Peyer's patch (tissue), 4 donors: ENCODE data around the gene SAPCD2. TPM values are rescaled to one million over a fixed set of nuclear protein-coding genes. Genes with fewer than 3 reads are reported as not detected.
A peak's percentile ranks its signal among the peaks of the same experiment; 100 is the strongest.

Source experiments
- DNase-seq, 3 donors: peaks; one replicate each; pipeline ENCODE4 v3.0.0-alpha.2; 2017 to 2019
- H3K27ac ChIP-seq, 4 donors: fragments of 200-600 bp; sonication (generic); one replicate each; pipeline ENCODE4 v1.5.1; 2016 to 2019
- H3K27me3 ChIP-seq, 2 donors: fragments of 200-600 bp; sonication (generic); one replicate each; pipeline ENCODE4 v1.5.1; 2019
- H3K36me3 ChIP-seq, 3 donors: fragments of 200-600 bp; sonication (generic); one replicate each; pipeline ENCODE4 v1.5.1; 2016 to 2019
- H3K4me1 ChIP-seq, 4 donors: fragments of 200-600 bp; sonication (generic); one replicate each; pipeline ENCODE4 v1.5.1; 2016 to 2019
- H3K4me3 ChIP-seq, 4 donors: fragments of 200-600 bp; sonication (generic); 1 replicate in 3 of 4; 2 replicates in 1 of 4; pipeline ENCODE4 v1.5.1; 2016 to 2019; ENCODE audit warnings: mild to moderate bottlenecking in 1 of 4
- H3K9me3 ChIP-seq, 4 donors: fragments of 200-600 bp; sonication (generic); one replicate each; pipeline ENCODE4 v1.5.1; 2016 to 2019; ENCODE audit warnings: mild to moderate bottlenecking in 1 of 4
- POLR2A ChIP-seq, 2 donors: fragments of 450-650 bp; IDR thresholded peaks; one replicate each; pipeline ENCODE4 v1.5.1; 2017; ENCODE audit warnings: antibody characterized with exemption in 2 of 2, mild to moderate bottlenecking in 2 of 2, moderate library complexity in 2 of 2
- total RNA-seq, 4 donors: library from RNA; depleted of rRNA; stranded (reverse); fragments of >200 nt; gene quantifications; one replicate each; pipeline ENCODE4 v1.1.0, GENCODE V29; 2016
- TF ChIP-seq, protein P1 (sequence below), 6 experiments: fragments of 450-650 bp in 4 of 6; fragments of 200-600 bp in 2 of 6; sonication (generic) in 1 of 6; IDR thresholded peaks; one replicate each; pipeline ENCODE4 v1.5.1; 2017 to 2019; ENCODE audit warnings: antibody characterized with exemption in 6 of 6, mild to moderate bottlenecking in 3 of 6, moderate library complexity in 1 of 6

SAPCD2 gene
- total RNA-seq, 4 donors from 2014 or later: 5.6 to 12.4 (median 7.9) TPM

- DNase-seq: peak; percentile 73 to 92 (median 89)
- Histone ChIP-seq H3K4me1 (peaks cover 5 to 42% (median 10%) of the 10 kb centered on the region in 4 donors), H3K4me3 (peak within 1 kb of the TSS; percentile 28 to 63 (median 48)), H3K9me3 (no peaks in the 10 kb centered on the region), H3K27ac (peak within 1 kb of the TSS in 3 of 4 donors; percentile 46 to 62 (median 57)), H3K36me3 (no peaks in the 10 kb centered on the region), H3K27me3 (peaks cover 0 to 23% of the 10 kb centered on the region in 2 donors)
- no peak for TF ChIP-seq POLR2A (IDR thresholded peaks at IDR 0.05)
- TF ChIP-seq, protein P1, sequence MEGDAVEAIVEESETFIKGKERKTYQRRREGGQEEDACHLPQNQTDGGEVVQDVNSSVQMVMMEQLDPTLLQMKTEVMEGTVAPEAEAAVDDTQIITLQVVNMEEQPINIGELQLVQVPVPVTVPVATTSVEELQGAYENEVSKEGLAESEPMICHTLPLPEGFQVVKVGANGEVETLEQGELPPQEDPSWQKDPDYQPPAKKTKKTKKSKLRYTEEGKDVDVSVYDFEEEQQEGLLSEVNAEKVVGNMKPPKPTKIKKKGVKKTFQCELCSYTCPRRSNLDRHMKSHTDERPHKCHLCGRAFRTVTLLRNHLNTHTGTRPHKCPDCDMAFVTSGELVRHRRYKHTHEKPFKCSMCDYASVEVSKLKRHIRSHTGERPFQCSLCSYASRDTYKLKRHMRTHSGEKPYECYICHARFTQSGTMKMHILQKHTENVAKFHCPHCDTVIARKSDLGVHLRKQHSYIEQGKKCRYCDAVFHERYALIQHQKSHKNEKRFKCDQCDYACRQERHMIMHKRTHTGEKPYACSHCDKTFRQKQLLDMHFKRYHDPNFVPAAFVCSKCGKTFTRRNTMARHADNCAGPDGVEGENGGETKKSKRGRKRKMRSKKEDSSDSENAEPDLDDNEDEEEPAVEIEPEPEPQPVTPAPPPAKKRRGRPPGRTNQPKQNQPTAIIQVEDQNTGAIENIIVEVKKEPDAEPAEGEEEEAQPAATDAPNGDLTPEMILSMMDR (IDR thresholded peaks at IDR 0.05): peak; percentile 62 to 88 (median 82)
Observed at GRCh38 chr9:137046088-137046787, 24.1 kb downstream of the SAPCD2 start, which contains the start of gene NPDC1. NPDC1 (minus strand) TSS chr9:137046177; CDS start chr9:137045989, 188 bp downstream.

DNA sequence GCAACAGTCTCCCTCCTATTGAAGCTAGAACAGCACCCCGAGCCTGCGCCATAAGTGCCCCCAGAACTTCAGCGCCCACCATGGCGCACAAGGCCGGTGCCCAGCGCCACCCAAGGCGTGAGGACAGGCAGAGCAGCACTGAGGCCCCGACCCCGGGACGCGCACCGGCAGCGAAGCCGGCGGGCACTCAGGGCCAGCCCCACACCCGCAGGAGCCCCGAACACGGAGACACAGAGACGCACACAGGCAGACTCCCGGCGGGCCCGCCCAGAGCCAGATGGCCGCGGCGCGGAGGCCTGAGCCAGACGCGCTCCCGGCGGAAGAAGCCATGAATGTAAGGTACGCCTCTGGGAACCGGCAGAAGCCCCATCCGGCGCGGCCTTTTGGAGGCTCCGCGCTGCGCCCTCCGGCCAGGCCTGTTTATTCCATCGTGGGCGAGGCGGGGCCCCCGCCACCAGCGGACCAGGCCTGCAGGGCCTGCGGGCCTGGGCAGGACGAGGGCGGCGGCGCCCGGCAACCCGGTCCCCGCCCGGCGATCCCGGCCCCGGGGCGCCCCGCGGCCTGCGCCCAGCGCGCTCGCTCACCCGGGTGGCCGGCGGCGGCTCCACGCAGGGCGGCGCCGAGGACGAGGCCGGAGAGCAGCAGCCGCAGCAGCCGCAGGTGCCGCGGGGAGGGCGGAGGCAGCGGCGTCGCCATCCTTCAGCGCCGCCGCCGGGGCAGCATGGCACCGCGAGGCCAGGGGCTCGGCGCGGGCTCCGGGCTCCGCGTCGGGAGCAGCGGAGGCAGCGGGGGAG lies 24.9 kb downstream of the SAPCD2 start:
- no peaks in the 10 kb centered on the region for H3K9me3 ChIP-seq
- peaks cover 0 to 23% of the 10 kb centered on the region in 2 donors for H3K27me3 ChIP-seq
- peak overlapping the region; percentile 28 to 63 (median 48) for H3K4me3 ChIP-seq
- no peak for DNase-seq
- no peaks in the 10 kb centered on the region for H3K36me3 ChIP-seq
- H3K27ac ChIP-seq: peak overlapping the region in 3 of 4 donors; percentile 46 to 62 (median 57)
- no peak for TF ChIP-seq POLR2A (IDR thresholded peaks at IDR 0.05)
- TF ChIP-seq, protein P1 (IDR thresholded peaks at IDR 0.05): no peak
- H3K4me1 ChIP-seq: peaks cover 5 to 42% (median 10%) of the 10 kb centered on the region in 4 donors

DNA sequence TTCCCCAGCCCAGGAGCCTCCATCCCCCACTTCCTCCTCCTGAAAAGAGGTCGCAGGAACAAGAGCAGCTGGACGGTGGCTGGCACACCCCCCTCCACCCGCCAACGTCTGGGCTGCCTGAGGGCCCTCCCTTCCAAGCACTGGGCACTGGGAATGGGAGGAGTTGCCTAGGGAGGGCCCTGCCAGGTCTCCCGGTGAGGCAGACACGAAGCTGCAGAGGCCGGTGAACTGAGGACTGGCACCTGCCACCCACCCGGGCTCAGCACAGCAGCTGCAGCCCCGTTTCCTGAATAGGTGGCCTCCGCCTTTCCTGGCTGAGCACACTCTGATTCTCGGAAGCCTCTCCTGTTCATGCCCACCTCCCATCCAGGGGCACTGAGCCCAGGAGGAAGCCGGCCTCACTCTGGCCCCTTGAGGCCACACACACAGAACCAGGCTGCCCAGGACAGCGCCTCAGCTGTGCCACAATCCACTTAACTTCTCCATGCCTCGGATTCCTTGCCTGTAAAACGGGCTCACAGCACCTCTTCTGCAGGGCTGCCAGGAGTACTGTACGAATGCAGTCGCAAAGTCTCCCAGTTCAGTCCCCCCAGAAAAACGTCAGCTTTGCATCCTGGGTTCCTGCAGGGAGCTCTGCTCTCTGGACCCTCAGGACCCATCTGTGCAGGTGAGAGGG lies 25.7 kb downstream of the SAPCD2 start:
- Histone ChIP-seq H3K36me3 (peaks cover 0 to 7% (median 0%) of the 10 kb centered on the region in 3 donors), H3K27me3 (peaks cover 0 to 22% of the 10 kb centered on the region in 2 donors), H3K4me3 (peak overlapping the region in 3 of 4 donors; percentile 20 to 63 (median 55)), H3K27ac (peak overlapping the region in 3 of 4 donors; percentile 22 to 62 (median 50)), H3K4me1 (peaks cover 5 to 42% (median 10%) of the 10 kb centered on the region in 4 donors), H3K9me3 (no peaks in the 10 kb centered on the region)
- peak in 1 of 3 donors; percentile 67 for DNase-seq
- TF ChIP-seq, protein P1 (IDR thresholded peaks at IDR 0.05): no peak
- peak in 1 of 2 donors; percentile 20 for TF ChIP-seq POLR2A (IDR thresholded peaks at IDR 0.05)

DNA sequence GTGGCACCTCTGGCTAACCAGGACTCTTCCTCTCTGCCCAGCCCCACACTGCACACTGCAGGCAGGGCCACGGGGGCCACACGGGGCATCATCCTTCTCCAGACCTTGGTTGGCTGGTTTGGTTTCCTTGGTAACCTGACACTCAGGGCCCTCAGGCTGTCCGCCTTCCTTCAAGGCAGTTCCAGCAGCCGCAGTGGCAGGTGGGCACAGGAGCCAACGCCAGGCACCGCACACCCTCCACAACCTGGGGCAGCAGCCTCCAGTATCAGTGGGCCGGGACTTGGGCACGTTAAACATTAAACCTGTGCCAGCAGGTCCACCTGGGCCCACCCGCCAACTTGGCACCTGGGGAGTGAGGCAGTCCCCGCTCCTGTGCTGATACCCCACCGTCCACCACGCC lies 26.3 kb downstream of the SAPCD2 start:
- TF ChIP-seq, protein P1 (IDR thresholded peaks at IDR 0.05): no peak
- TF ChIP-seq POLR2A (IDR thresholded peaks at IDR 0.05): no peak
- peaks cover 0 to 13% (median 0%) of the 10 kb centered on the region in 3 donors for H3K36me3 ChIP-seq
- H3K27ac ChIP-seq: peak overlapping the region in 3 of 4 donors; percentile 22 to 62 (median 50)
- H3K4me3 ChIP-seq: peak overlapping the region in 2 of 4 donors; percentile 55 to 63
- H3K4me1 ChIP-seq: peaks cover 5 to 41% (median 10%) of the 10 kb centered on the region in 4 donors
- H3K27me3 ChIP-seq: peaks cover 0 to 16% of the 10 kb centered on the region in 2 donors
- DNase-seq: no peak
- H3K9me3 ChIP-seq: no peaks in the 10 kb centered on the region
